ENCODE measurements around the gene FAM167B.

Gene FAM167B

GRCh38 chr1:32216566-32216965 lies 30.5 kb upstream of the FAM167B start:
- Mint-ChIP-seq H3K4me1 (peaks cover 22% of the 10 kb centered on the region), H3K27ac (no peak overlapping the region), H3K36me3 (ENCODE audit: low read depth) (peaks cover 6% of the 10 kb centered on the region), H3K4me3 (no peak overlapping the region), H3K9me3 (no peaks in the 10 kb centered on the region), H3K27me3 (no peaks in the 10 kb centered on the region)
- ATAC-seq: no peak
- no peak for DNase-seq

DNA sequence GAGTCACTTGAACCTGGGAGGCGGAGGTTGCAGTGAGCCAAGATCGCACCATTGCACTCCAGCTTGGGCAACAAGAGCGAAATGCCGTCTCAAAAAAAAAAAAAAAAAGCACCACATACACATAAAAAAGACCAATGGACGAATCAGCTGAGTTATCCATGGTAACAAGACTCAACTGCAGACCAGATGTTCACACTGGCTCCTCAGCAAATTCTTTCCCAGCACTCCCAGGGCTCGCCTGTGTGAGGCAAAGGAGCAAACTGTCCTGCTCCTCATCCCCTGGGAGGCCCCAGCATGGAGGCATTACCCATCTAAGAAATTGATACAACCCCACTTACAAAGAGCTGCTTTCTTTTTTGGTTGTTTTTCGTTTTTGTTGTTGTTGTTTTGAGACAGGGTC lies 28.0 kb upstream of the FAM167B start:
- H3K36me3 Mint-ChIP-seq (ENCODE audit: low read depth): peaks cover 17% of the 10 kb centered on the region
- ATAC-seq: no peak

DNA sequence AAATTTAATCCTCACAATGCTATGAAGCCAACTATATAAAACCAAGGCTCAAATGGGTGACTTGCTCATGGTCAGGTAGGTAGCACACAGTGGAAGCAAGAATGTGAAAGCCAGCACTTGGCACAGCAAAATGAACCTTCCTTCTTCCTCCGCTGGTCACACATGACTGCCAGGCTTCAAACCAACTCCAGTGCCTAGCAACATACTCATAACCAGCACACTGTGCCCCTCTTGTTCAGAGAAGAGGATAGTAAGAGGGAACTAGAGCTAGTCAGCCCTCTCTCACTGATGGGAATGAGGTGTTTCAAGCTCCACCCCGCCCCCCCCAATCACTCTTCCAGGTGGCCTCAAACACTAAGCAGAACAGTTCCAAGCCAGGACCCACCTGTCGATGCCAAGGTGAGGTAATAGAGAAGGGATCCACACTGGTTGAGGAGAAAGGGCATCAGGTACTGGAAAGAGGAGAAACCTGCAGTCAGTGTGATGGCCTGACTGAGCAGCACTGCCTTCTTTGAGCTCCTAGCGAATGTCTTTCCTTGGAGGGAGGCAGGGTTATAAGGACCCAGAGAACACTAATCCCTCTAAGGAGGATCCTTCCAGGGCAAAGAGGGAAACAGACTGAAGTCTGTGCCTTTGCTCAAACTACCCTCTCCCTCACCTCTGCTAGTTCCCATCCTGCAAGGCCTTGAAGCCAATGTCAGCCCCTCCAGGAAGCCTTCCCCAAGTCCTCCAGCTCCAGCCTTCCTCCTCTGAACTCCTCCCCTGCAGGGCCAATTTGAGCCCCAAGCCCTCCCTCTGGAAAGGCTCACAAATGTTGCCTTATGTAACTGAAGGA lies 26.1 kb upstream of the FAM167B start:
- Mint-ChIP-seq H3K9me3 (no peaks in the 10 kb centered on the region), H3K4me1 (peaks cover 37% of the 10 kb centered on the region), H3K27me3 (no peaks in the 10 kb centered on the region), H3K36me3 (ENCODE audit: low read depth) (peaks cover 28% of the 10 kb centered on the region), H3K4me3 (peak overlapping the region; percentile 93), H3K27ac (peak overlapping the region; percentile 91)
- ATAC-seq: no peak
- no peak for DNase-seq

More for the DNA sequence above, 28.0 kb upstream of the FAM167B start:
- Mint-ChIP-seq H3K4me3 (no peak overlapping the region), H3K4me1 (peaks cover 28% of the 10 kb centered on the region), H3K27me3 (no peaks in the 10 kb centered on the region), H3K9me3 (no peaks in the 10 kb centered on the region), H3K27ac (no peak overlapping the region)
- DNase-seq: no peak

GRCh38 chr1:32221581-32221979 lies 25.4 kb upstream of the FAM167B start:
- peaks cover 41% of the 10 kb centered on the region for H3K4me1 Mint-ChIP-seq
- ATAC-seq (no peak), DNase-seq (no peak)
- peak overlapping the region; percentile 93 for H3K4me3 Mint-ChIP-seq
- H3K27me3 Mint-ChIP-seq: no peaks in the 10 kb centered on the region
- peak overlapping the region; percentile 91 for H3K27ac Mint-ChIP-seq
- H3K36me3 Mint-ChIP-seq (ENCODE audit: low read depth): peaks cover 32% of the 10 kb centered on the region
- H3K9me3 Mint-ChIP-seq: no peaks in the 10 kb centered on the region

DNA sequence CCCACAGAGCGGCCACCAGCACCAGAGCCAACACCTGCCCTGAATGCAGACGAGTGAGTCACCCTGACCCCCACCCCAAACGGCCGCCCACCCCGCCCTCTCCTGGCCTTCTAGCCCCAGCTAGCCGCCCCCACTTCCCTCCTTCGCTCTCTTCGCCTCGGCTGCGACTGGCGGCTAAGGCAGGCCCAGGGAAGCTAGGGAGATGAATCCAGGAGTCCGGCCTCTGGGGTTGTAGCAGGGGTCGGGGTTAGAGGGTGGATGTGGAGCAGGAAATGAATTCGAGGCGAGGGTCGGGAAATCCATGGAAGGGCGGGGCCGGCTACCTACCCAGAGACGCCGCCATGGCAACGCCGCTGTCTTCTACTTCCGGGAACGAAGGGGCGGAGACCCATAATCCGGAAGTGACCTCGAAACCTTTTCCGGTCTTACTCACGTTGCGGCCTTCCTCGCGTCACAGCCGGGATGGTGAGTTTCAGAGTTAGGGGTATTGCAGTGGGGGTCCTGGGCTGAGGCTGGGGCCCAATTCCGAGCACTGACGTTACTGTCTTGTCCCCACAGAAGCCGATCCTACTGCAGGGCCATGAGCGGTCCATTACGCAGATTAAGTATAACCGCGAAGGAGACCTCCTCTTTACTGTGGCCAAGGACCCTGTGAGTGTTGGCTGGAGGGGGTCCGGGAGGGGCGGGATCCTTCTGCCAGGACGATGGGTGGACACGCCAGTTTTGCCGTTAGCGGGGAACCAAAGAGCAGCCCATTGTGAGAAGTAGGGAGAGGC lies 24.9 kb upstream of the FAM167B start, which contains the start of the genes EIF3I and TMEM234:
Gene EIF3I (plus strand): TSS at position 428 of the 776 bp plus-strand sequence. CDS start 35 bp downstream, at position 463.
Gene TMEM234 (minus strand): TSS at position 374 of the 776 bp plus-strand sequence. CDS start 31 bp downstream, at position 343.
- H3K27ac Mint-ChIP-seq: peak within 1 kb of the TSS; percentile 91
- DNase-seq (peak; percentile 90), ATAC-seq (peak; percentile 95)
- H3K27me3 Mint-ChIP-seq: no peaks in the 10 kb centered on the region
- no peaks in the 10 kb centered on the region for H3K9me3 Mint-ChIP-seq
- peak within 1 kb of the TSS; percentile 93 for H3K4me3 Mint-ChIP-seq
- peaks cover 30% of the 10 kb centered on the region for H3K36me3 Mint-ChIP-seq (ENCODE audit: low read depth)
- peaks cover 41% of the 10 kb centered on the region for H3K4me1 Mint-ChIP-seq

DNA sequence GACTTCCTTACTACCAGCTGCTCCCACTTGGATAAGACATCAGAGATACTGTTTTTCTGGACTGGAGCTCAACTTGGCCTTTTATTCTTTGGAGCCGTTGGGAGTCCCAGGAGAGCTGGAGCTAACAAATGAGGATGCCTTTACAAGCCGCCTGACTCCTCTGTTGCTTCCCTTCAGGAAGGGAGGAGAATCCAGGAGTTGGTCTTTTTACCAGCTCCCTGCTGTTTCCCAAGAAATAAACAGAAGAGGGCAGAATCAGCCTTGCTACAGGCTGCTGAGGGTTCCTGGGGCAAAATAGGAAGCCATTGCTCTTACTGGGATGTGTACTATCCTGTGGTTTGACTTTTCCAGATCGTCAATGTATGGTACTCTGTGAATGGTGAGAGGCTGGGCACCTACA lies 23.3 kb upstream of the FAM167B start:
- H3K4me1 Mint-ChIP-seq: peaks cover 41% of the 10 kb centered on the region
- no peaks in the 10 kb centered on the region for H3K9me3 Mint-ChIP-seq
- peaks cover 45% of the 10 kb centered on the region for H3K36me3 Mint-ChIP-seq (ENCODE audit: low read depth)
- no peak for ATAC-seq
- H3K27ac Mint-ChIP-seq: peak overlapping the region; percentile 91
- peak overlapping the region; percentile 93 for H3K4me3 Mint-ChIP-seq
- no peak for DNase-seq
- no peaks in the 10 kb centered on the region for H3K27me3 Mint-ChIP-seq

GRCh38 chr1:32224285-32224684 lies 22.7 kb upstream of the FAM167B start:
- ATAC-seq (no peak), DNase-seq (no peak)
- H3K4me1 Mint-ChIP-seq: peaks cover 41% of the 10 kb centered on the region
- H3K27ac Mint-ChIP-seq: peak overlapping the region; percentile 91
- H3K36me3 Mint-ChIP-seq (ENCODE audit: low read depth): peaks cover 51% of the 10 kb centered on the region
- H3K4me3 Mint-ChIP-seq: peak overlapping the region; percentile 93
- H3K27me3 Mint-ChIP-seq: no peaks in the 10 kb centered on the region
- H3K9me3 Mint-ChIP-seq: no peaks in the 10 kb centered on the region

DNA sequence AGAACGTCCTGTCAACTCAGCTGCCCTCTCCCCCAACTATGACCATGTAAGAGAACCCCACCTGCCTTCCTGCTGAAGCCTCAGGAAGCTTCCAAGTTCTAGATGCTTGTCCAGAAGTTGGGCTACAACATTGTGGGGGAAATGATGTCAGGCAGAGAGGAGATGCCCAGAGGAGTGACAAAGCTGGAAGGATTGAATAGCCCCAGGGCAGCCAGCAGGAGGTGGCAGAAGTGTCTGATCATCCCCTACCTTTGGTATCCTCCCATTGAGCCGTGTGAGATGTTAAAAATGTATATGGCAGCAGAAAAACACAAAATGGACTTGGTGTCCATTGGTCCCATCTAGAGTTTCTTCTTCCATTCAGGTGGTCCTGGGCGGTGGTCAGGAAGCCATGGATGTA lies 18.3 kb upstream of the FAM167B start:
- no peak overlapping the region for H3K27ac Mint-ChIP-seq
- H3K4me3 Mint-ChIP-seq: no peak overlapping the region

GRCh38 chr1:32231843-32232432 lies 15.1 kb upstream of the FAM167B start:
- no peaks in the 10 kb centered on the region for H3K9me3 Mint-ChIP-seq
- no peaks in the 10 kb centered on the region for H3K27me3 Mint-ChIP-seq
- ATAC-seq (no peak), DNase-seq (no peak)
- H3K4me3 Mint-ChIP-seq: no peak overlapping the region
- peaks cover 27% of the 10 kb centered on the region for H3K36me3 Mint-ChIP-seq (ENCODE audit: low read depth)
- H3K4me1 Mint-ChIP-seq: no peaks in the 10 kb centered on the region
- H3K27ac Mint-ChIP-seq: no peak overlapping the region

More for the DNA sequence above, 18.3 kb upstream of the FAM167B start:
- H3K36me3 Mint-ChIP-seq (ENCODE audit: low read depth): peaks cover 43% of the 10 kb centered on the region
- peaks cover 15% of the 10 kb centered on the region for H3K4me1 Mint-ChIP-seq
- no peak for ATAC-seq
- no peaks in the 10 kb centered on the region for H3K27me3 Mint-ChIP-seq
- no peaks in the 10 kb centered on the region for H3K9me3 Mint-ChIP-seq
- no peak for DNase-seq

DNA sequence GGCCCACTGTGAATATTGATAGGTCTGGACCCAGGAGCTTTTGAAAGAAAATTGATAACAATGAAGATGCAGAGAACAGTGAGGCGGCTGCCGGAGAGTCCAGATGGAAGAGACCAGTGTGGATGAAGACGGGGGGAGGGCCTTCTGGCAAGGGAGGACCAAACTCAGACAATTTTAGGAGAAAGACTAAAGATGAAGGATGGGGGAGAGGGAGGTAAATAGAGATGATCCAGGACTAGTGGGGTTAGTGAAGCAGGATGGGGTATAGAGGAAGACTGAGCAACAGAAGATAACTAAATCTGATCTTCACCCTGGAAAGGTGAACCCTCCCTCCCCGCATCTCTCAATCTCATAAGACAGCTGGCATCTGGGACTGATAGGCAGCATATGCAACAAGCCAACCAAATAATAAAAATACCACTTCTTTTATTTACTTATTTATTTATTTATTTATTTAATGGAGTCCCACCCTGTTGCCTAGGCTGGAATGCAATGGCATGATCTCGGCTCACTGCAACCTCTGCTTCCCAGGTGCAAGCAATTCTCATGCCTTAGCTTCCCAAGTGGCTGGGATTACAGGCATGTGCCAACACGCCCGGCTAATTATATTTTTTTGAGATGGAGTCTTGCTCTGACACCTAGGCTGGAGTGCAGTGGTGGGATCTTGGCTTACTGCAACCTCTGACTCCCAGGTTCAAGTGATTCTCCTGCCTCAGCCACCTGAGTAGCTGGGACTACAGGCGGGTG lies 14.3 kb upstream of the FAM167B start:
- H3K9me3 Mint-ChIP-seq: no peaks in the 10 kb centered on the region
- no peak for ATAC-seq
- H3K27ac Mint-ChIP-seq: no peak overlapping the region
- DNase-seq: no peak
- no peak overlapping the region for H3K4me3 Mint-ChIP-seq
- H3K4me1 Mint-ChIP-seq: no peaks in the 10 kb centered on the region
- H3K27me3 Mint-ChIP-seq: no peaks in the 10 kb centered on the region
- peaks cover 21% of the 10 kb centered on the region for H3K36me3 Mint-ChIP-seq (ENCODE audit: low read depth)

GRCh38 chr1:32234792-32235191 lies 12.2 kb upstream of the FAM167B start:
- Mint-ChIP-seq H3K4me3 (no peak overlapping the region), H3K27me3 (no peaks in the 10 kb centered on the region)
- no peak for ATAC-seq

GRCh38 chr1:32239337-32239736 lies 7.7 kb upstream of the FAM167B start:
- Mint-ChIP-seq H3K36me3 (ENCODE audit: low read depth) (no peaks in the 10 kb centered on the region), H3K27me3 (no peaks in the 10 kb centered on the region), H3K27ac (no peak overlapping the region), H3K9me3 (no peaks in the 10 kb centered on the region), H3K4me1 (peaks cover 23% of the 10 kb centered on the region), H3K4me3 (no peak overlapping the region)
- DNase-seq: no peak
- ATAC-seq: no peak

More at GRCh38 chr1:32234792-32235191, 12.2 kb upstream of the FAM167B start:
- no peak for DNase-seq
- no peak overlapping the region for H3K27ac Mint-ChIP-seq
- peaks cover 5% of the 10 kb centered on the region for H3K36me3 Mint-ChIP-seq (ENCODE audit: low read depth)
- no peaks in the 10 kb centered on the region for H3K9me3 Mint-ChIP-seq
- H3K4me1 Mint-ChIP-seq: no peaks in the 10 kb centered on the region

GRCh38 chr1:32239790-32240139 lies 7.3 kb upstream of the FAM167B start:
- peaks cover 23% of the 10 kb centered on the region for H3K4me1 Mint-ChIP-seq
- peak overlapping the region; percentile 78 for H3K4me3 Mint-ChIP-seq
- ATAC-seq (no peak), DNase-seq (no peak)
- no peaks in the 10 kb centered on the region for H3K27me3 Mint-ChIP-seq
- no peak overlapping the region for H3K27ac Mint-ChIP-seq
- no peaks in the 10 kb centered on the region for H3K9me3 Mint-ChIP-seq
- H3K36me3 Mint-ChIP-seq (ENCODE audit: low read depth): no peaks in the 10 kb centered on the region

All from activated naive CD8-positive, alpha-beta T cell treated with anti-CD3 and anti-CD28 coated beads, Interleukin-2, amount 50 U/mL, for 24 hours (primary cell).